BJ (cell line): ENCODE measurements around the gene SULT1B1. TPM values are rescaled to one million over a fixed set of nuclear protein-coding genes. Genes with fewer than 3 reads are reported as not detected.

Experiments used
- CTCF ChIA-PET: fragments of 350-600 bp; formaldehyde crosslinking; extraction: SDS; loops from one replicate; lab custom pipeline; 2021; ENCODE audit warnings: antibody characterized with exemption, inconsistent platforms; lab: Yijun Ruan, JAX
- POLR2A ChIA-PET: fragments of 300-600 bp; sonication (Branson Sonifier 250); formaldehyde crosslinking; extraction: SDS; loops from one replicate; lab custom pipeline; 2021; ENCODE audit warnings: antibody characterized with exemption; lab: Charles Lee
- DNase-seq: peaks from one replicate; pipeline ENCODE4 v3.0.0-alpha.2; 2011; ENCODE audit warnings: low read depth
- H3K27me3 ChIP-seq: 2 replicates; pipeline ENCODE4 v1.6.0; 2011; ENCODE audit warnings: low read length; ENCODE audit not compliant: control insufficient read depth, insufficient read depth
- H3K36me3 ChIP-seq: 2 replicates; pipeline ENCODE4 v1.5.1; 2011; ENCODE audit warnings: low read length; ENCODE audit not compliant: control insufficient read depth, insufficient read depth
- H3K4me3 ChIP-seq: 2 replicates; pipeline ENCODE4 v1.5.1; 2011; ENCODE audit warnings: low read depth, mild to moderate bottlenecking, control low read depth, low read length
- polyA plus RNA-seq: library from polyadenylated mRNA; depleted of rRNA; stranded (reverse); fragments of >200 nt; gene quantifications from 2 replicates; pipeline ENCODE4 v1.2.3, GENCODE V29; 2011
- TF ChIP-seq, protein P1 (sequence below): IDR thresholded peaks from 2 replicates; pipeline ENCODE4 v1.5.1; 2011; ENCODE audit warnings: low read depth, mild to moderate bottlenecking, control low read depth, inconsistent platforms, low read length, moderate library complexity; ENCODE audit not compliant: insufficient read depth

Gene SULT1B1
- polyA plus RNA-seq, 1 experiment, result not detected

DNA sequence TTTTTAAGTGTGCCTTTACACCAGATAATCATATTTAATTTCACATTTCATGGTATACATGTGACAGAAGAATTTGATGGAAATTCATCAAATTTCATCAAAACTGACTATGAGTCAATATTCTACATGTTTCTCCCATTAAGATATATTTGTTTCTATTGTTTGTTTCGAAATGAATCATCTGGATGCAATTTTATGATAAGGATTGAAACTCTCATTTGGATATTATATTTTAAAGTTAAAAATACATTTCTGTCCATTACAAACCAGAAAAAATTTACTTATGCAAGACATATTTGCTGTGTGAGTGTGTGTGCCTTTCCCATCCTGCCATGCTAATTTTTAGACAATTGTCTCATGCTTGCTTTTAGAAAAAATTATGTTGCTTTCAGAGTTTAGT, 52.2 kb downstream of the SULT1B1 start:
- no peaks in the 10 kb centered on the region for H3K36me3 ChIP-seq
- ChIA-PET POLR2A (no interaction called here), CTCF (no interaction called here)
- DNase-seq, result no peak
- TF ChIP-seq, protein P1, sequence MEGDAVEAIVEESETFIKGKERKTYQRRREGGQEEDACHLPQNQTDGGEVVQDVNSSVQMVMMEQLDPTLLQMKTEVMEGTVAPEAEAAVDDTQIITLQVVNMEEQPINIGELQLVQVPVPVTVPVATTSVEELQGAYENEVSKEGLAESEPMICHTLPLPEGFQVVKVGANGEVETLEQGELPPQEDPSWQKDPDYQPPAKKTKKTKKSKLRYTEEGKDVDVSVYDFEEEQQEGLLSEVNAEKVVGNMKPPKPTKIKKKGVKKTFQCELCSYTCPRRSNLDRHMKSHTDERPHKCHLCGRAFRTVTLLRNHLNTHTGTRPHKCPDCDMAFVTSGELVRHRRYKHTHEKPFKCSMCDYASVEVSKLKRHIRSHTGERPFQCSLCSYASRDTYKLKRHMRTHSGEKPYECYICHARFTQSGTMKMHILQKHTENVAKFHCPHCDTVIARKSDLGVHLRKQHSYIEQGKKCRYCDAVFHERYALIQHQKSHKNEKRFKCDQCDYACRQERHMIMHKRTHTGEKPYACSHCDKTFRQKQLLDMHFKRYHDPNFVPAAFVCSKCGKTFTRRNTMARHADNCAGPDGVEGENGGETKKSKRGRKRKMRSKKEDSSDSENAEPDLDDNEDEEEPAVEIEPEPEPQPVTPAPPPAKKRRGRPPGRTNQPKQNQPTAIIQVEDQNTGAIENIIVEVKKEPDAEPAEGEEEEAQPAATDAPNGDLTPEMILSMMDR, result no peak
- H3K27me3 ChIP-seq, result no peaks in the 10 kb centered on the region
- no peak overlapping the region for H3K4me3 ChIP-seq

GRCh38 chr4:69707807-69708206, 52.6 kb downstream of the SULT1B1 start:
- ChIA-PET POLR2A (no interaction called here), CTCF (no interaction called here)
- TF ChIP-seq, protein P1, result no peak
- Histone ChIP-seq H3K36me3 (no peaks in the 10 kb centered on the region), H3K4me3 (no peak overlapping the region), H3K27me3 (no peaks in the 10 kb centered on the region)
- DNase-seq, result no peak

- H3K4me3 ChIP-seq, result no peak overlapping the region
- DNase-seq, result no peak
- ChIA-PET CTCF (interaction anchor here (1.6 kb wide), 1 partner anchor 179 kb away, joined by 6 read pairs; no protein-coding TSS in a partner anchor), POLR2A (no interaction called here)
- H3K36me3 ChIP-seq, result no peaks in the 10 kb centered on the region
- H3K27me3 ChIP-seq, result no peaks in the 10 kb centered on the region
- TF ChIP-seq, protein P1, result no peak
These were observed 58.2 kb downstream of the SULT1B1 start for GRCh38 chr4:69702201-69702600.

GRCh38 chr4:69701696-69702095, 58.7 kb downstream of the SULT1B1 start:
- POLR2A ChIA-PET, result no interaction called here
- no peak for DNase-seq
- Histone ChIP-seq H3K27me3 (no peaks in the 10 kb centered on the region), H3K36me3 (no peaks in the 10 kb centered on the region), H3K4me3 (no peak overlapping the region)
- CTCF ChIA-PET, result interaction anchor here (1.6 kb wide), 1 partner anchor 179 kb away, joined by 6 read pairs; no protein-coding TSS in a partner anchor
- TF ChIP-seq, protein P1, result no peak

GRCh38 chr4:69697536-69698242, 62.7 kb downstream of the SULT1B1 start:
- Histone ChIP-seq H3K36me3 (no peaks in the 10 kb centered on the region), H3K27me3 (no peaks in the 10 kb centered on the region), H3K4me3 (no peak overlapping the region)
- POLR2A ChIA-PET, result no interaction called here
- DNase-seq, result no peak
- TF ChIP-seq, protein P1, result no peak
- CTCF ChIA-PET, result no interaction called here
